ENCODE measurements around the gene HPS6.

DNA sequence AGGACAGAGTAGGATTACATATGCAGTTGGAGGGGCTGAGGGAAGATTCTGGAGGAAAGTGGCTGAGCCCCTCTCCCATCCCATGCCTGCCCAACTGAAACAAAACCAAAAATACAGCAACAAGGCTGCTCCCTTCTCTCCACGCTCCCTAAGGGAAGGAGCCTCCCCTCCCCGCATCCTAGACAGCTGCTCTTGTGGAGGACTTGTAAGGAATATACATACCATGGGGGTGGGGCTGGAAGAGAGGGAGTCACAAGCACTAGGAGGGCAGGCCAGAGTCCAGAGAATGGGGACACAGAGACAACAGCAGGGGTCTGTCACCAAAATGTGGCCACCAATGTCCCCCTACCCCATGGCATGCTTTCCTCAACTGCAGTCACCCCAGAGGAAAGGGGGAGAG lies 41.8 kb downstream of the HPS6 start:
- TF ChIP-seq, protein P1, sequence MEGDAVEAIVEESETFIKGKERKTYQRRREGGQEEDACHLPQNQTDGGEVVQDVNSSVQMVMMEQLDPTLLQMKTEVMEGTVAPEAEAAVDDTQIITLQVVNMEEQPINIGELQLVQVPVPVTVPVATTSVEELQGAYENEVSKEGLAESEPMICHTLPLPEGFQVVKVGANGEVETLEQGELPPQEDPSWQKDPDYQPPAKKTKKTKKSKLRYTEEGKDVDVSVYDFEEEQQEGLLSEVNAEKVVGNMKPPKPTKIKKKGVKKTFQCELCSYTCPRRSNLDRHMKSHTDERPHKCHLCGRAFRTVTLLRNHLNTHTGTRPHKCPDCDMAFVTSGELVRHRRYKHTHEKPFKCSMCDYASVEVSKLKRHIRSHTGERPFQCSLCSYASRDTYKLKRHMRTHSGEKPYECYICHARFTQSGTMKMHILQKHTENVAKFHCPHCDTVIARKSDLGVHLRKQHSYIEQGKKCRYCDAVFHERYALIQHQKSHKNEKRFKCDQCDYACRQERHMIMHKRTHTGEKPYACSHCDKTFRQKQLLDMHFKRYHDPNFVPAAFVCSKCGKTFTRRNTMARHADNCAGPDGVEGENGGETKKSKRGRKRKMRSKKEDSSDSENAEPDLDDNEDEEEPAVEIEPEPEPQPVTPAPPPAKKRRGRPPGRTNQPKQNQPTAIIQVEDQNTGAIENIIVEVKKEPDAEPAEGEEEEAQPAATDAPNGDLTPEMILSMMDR (conservative IDR thresholded peaks at IDR 0.05; ENCODE audit: low read length): no peak
- TF ChIP-seq EZH2phosphoT487 (IDR thresholded peaks at IDR 0.05; ENCODE audit: borderline replicate concordance, low read depth, low read length): no peak
